ENCODE measurements around the gene CCR9.

Gene CCR9

GRCh38 chr3:45864760-45865519 lies 21.4 kb upstream of the CCR9 start:
- DNase-seq (ENCODE audit: low read depth) = no peak
- no peak overlapping the region for H3K4me3 ChIP-seq (ENCODE audit: control insufficient read depth, low read depth, low read length)
- no peak for TF ChIP-seq CTCF (conservative IDR thresholded peaks at IDR 0.05; ENCODE audit: control insufficient read depth, insufficient read depth, low read depth, low read length)

DNA sequence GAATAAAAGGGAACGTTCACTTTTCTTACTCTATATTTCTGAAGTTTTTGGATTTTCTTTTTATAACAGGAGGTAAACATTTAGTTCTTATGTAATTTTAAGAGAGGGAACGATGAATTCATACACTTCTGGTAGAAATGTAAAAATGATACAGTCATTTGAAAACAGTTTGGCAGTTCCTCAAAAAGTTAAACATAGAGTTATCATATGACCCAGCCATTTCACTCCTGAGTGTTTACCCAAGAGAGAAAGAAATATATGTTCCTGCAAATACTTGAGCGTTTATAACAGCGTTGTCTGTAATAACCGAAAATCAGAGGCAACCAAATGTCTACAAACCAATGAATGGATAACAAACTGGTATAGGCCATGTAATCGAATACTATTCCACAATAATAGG lies 20.8 kb upstream of the CCR9 start:
- DNase-seq (ENCODE audit: low read depth) = no peak
- no peak overlapping the region for H3K4me3 ChIP-seq (ENCODE audit: control insufficient read depth, low read depth, low read length)
- no peak for TF ChIP-seq CTCF (conservative IDR thresholded peaks at IDR 0.05; ENCODE audit: control insufficient read depth, insufficient read depth, low read depth, low read length)

DNA sequence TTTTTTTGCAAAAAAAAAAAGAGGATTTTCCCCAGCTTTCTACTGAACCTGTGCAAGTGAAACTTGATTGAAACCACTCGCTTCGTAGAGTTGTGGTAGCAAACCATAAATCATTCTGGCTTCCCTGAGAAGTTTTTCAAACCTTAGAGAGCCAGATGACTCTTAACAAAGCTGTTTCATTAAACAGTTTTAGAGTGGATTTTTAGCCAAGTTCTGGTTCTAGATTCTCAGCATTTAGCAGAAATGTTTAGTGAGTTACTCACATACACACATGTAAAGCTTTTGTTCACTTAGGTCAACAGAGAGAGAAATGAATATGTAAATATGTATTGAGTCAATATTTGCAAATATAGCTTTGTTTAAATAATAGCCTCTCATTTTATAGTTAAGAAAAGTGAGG lies 18.1 kb upstream of the CCR9 start:
- no peak for TF ChIP-seq CTCF (conservative IDR thresholded peaks at IDR 0.05; ENCODE audit: control insufficient read depth, insufficient read depth, low read depth, low read length)
- DNase-seq (ENCODE audit: low read depth) = no peak
- no peak overlapping the region for H3K4me3 ChIP-seq (ENCODE audit: control insufficient read depth, low read depth, low read length)

DNA sequence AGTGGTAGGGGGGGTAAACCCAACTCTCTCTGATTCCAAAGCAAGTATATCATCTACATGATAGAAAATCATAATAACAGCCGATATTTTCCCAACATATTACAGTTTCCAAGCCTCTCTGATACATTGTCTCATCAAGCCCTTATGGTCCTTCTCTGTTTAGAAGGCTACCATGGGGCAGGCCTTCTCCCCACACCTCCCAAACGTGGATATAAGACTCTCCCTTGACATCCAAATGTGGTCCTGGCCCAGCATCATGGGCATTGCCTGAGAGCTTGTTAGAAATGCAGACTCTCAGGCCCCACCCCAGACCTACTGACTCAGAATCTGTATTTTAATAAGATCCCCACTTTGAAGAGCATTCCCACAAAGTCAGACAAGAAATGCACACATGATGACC lies 17.7 kb upstream of the CCR9 start:
- no peak for TF ChIP-seq CTCF (conservative IDR thresholded peaks at IDR 0.05; ENCODE audit: control insufficient read depth, insufficient read depth, low read depth, low read length)
- H3K4me3 ChIP-seq (ENCODE audit: control insufficient read depth, low read depth, low read length) = no peak overlapping the region
- DNase-seq (ENCODE audit: low read depth) = no peak

DNA sequence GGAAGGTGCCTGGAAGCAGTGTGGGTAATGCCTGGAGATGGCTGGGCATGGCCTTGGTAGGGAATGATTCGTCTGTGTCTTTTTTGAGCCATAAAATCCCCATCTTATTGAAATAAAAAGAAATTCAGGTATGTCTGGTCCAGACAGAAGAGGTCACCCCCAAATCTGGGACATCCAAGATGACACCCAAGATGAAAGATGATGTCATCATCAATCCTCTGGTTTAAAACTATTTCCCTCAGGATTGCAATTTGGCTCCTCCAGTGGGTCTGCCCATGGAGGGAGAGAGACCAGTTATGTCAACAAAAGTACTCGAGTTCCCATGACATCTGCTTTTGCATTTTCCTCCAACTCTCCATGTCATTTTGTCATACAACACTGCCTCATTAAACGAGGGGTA lies 16.7 kb upstream of the CCR9 start:
- no peak for DNase-seq (ENCODE audit: low read depth)
- no peak for TF ChIP-seq CTCF (conservative IDR thresholded peaks at IDR 0.05; ENCODE audit: control insufficient read depth, insufficient read depth, low read depth, low read length)
- H3K4me3 ChIP-seq (ENCODE audit: control insufficient read depth, low read depth, low read length) = no peak overlapping the region

DNA sequence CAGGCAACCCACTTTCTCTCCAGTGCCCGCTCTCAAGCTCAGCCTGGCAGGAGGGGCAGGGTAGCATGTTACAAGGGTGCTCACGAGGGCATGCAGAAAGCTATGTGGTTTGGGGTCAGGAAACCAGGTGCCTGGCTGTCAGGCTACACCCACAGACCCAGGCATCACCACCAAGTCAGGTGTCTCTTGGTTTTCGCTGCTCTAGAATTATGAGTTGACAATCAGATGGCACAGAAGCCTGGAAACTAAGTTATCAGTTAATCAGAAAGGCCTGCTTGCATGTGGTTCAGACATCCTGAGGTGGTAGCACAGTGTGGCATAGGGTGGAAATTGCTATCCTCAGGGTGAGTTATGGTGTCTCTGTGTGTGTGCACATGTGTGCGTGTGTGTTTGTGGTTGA lies 16.2 kb upstream of the CCR9 start:
- no peak for TF ChIP-seq CTCF (conservative IDR thresholded peaks at IDR 0.05; ENCODE audit: control insufficient read depth, insufficient read depth, low read depth, low read length)
- DNase-seq (ENCODE audit: low read depth) = no peak
- H3K4me3 ChIP-seq (ENCODE audit: control insufficient read depth, low read depth, low read length) = no peak overlapping the region

DNA sequence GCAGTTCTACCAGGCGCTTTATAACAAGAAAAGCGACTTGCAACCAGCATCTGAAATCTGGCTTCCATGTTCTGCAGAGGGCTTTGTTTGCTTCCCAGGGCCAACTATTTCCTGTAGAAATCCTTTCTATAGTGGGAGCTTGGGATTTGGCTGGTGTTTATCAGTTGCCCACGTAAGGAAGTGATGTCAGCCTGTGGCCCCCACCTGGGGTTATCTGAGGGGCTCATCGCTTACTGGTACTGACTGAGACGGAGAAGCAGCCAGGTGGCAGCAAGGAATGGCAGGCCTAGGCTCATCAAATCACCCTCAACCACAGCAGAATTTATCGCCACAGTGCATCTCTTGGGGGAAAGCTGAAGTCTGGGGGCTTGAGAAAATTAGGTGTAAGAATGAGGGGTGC lies 14.6 kb upstream of the CCR9 start:
- no peak for TF ChIP-seq CTCF (conservative IDR thresholded peaks at IDR 0.05; ENCODE audit: control insufficient read depth, insufficient read depth, low read depth, low read length)

More for the DNA sequence above, 14.6 kb upstream of the CCR9 start:
- DNase-seq (ENCODE audit: low read depth) = no peak
- no peak overlapping the region for H3K4me3 ChIP-seq (ENCODE audit: control insufficient read depth, low read depth, low read length)

All from fibroblast of mammary gland (primary cell).